GM21528 (cell line): Measurements from ENCODE around the gene ARSB.
"Not testable (repeated sequence)": the region's sequence is repeated elsewhere in the genome, so short reads cannot be mapped to it uniquely, and the experiment has no call there.

ENCODE experiments used
- ATAC-seq: cut with Tn5 transposase; IDR thresholded peaks from one replicate; pipeline ENCODE4 v1.9.1; 2021; ENCODE audit warnings: mild to moderate bottlenecking, moderate library complexity; ENCODE audit not compliant: unreplicated experiment, low FRiP score

Gene ARSB

GRCh38 chr5:78997090-78997489 is 12.0 kb upstream of the ARSB start:
- no peak for ATAC-seq

GRCh38 chr5:78995521-78996007 is 10.5 kb upstream of the ARSB start:
- ATAC-seq, result no peak

GRCh38 chr5:78993165-78993564 is 8.1 kb upstream of the ARSB start:
- ATAC-seq, result no peak

DNA sequence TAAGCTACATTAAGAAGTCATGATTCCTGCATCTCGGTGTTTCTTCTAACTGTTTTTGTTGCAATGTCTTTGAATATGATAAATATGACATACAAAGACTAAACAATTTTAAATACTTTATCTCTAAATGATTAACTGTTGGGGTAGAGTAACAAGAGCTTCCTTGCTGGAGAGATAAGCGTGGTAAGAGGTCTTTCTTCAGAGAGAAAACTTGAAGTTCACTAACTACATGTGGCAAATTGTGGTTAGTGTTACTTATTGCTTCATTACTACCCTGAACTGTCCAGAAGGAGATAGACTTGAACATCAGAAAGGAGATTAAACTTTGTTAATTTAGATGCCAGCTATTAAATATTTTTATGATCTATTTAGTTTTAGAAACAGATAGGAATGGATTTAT is 7.0 kb upstream of the ARSB start:
- ATAC-seq, result no peak

DNA sequence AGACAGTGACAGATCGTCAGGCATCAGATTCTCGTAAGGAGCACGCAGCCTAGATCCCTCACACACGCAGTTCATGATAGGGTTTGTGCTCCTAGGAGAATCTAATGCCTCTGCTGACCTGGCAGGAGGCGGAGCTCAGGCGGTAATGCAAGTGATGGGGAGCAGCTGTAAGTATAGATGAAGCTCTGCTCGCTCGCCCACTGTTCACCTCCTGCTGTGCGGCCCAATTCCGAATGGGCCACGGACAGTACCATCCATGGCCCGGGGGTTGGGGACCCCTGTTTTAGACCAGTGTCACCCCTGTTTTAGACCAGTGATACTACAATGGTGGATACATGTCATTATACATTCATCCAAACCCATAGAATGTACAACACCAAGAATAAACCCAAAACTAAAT is 4.0 kb upstream of the ARSB start:
- no peak for ATAC-seq

DNA sequence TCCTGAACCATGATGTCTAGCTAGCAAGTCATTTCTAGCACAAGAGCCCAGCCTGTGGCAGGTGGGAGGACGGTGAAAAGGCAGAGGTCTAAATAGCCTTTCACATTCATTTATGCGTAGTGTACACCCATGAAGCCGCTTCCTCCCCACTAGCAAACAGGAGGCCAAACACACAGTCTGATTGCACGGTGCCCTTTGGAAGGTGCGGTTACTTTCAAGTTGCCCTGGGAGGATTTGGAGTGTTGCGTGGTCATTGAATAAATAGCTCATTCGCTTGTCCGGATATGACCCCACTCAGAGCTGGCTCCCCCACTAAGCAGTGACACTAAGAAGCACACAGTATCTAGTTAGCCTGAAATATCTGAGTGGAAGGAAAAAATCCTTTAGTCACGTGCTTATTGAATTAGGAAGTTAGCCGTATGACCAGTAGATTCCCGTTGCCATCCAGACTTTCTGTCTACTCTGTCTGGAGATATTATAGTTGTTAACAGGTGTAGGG is 664 bp upstream of the ARSB start:
- ATAC-seq, result peak; percentile 56

GRCh38 chr5:78984439-78985115 is 533 bp downstream of the ARSB start:
- ATAC-seq, result peak; percentile 53

DNA sequence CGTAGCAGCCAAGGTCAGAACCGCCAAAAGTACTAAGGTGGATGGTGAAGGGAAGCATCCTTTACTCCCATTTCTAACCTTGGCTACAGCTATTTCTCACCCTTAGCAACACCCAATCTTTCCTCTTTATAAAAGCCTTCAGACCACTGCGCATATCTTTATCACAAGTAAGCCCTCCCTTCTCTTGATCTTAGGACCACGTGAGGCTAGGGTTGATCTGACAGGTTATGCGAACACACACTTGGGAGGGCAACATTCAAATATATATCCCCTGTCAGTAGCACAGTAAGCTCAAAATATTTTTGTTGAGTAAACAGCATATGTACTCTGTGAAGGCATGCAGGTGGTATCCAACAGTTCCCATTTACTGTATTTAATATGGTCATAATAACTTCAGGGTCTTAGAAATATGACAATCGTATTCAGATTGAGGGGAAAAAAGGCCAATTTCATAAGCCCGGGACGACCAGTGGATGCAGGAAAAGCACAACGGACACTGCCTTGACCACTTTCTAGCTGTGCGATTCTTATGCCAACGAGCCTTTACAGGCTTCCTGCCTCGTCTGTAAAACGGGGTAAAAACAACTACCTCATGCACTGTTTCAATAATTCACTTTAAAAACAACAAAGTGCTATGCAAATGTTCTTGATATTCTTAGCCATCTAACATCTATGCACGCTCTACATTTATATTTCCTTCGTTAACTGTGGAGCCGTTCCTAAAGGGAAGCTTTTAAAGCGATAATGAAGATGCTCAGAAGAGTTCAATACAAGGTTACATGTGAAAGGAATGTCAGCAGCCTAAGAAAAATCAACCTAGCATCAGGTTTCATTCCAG is 1.3 kb downstream of the ARSB start:
- peak; percentile 4 for ATAC-seq

DNA sequence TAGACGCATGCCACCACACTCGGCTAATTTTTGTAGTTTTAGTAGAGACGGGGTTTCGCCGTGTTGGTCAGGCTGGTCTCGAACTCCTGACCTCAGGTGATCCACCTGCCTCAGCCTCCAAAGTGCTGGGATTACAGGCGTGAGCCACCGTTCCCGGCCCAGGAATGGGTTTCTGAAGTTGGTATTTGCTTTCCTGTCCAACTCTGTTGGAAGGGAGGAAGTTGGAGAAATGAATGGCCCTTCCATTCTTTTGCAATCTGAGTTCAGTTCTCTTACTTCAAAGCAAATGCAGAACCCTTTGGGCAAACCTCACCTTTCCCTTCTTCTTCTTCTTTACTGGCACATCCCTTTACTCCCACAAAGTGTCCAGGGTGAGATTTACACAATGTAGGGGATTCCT is 1.9 kb downstream of the ARSB start:
- ATAC-seq, result not testable (repeated sequence)

- ATAC-seq, result no peak
Observed at GRCh38 chr5:78979909-78980308, 5.2 kb downstream of the ARSB start.

DNA sequence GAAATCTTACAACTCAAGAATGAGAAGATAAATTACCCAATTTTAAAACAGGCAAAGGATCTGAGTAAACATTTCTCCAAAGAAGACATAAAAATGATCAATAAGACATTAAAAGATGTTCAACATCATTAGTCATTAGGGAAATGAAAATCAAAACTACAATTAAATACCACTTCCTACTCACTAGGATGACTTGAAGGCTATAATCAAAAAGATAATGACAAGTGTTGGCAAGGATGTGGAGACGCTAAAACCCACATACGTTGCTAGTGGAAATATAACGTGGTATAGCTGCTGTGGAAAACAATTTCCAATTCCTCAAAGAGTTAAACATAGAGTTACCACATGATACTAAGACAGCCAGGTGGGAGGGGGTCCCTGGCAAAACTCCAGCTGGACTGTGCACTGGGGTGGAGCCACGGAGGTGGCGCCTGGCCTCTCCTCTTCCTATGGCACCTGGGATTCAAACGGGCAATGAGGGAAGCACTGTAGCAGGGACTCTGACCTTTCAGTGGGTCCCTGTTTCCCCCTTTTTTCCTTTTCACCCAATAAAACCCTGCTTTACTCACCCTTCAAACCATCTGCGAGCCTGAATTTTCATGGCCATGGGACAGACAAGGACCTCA is 5.9 kb downstream of the ARSB start:
- no peak for ATAC-seq

DNA sequence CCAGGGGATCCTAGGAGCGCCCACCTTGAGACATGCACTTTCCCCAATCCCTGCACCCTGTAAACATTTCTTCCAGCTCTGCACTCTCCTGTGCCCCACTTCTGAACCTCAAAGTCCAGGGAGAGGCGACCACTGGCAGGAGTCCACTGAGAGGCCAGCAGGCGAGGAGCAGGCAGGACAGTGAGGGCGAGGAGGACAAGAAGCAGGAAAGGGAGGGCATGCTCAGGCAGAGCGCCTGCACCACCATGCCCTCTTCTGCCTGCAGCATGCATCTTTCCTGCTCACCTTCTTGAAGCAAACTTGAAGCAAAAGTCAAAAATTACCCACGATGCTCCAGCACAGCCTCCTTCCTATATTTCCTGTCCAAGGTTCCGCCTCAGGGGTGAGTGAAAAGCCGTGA is 10.1 kb downstream of the ARSB start:
- ATAC-seq, result no peak

- ATAC-seq, result no peak
Observed at GRCh38 chr5:78974601-78975000, 10.5 kb downstream of the ARSB start.

GRCh38 chr5:78974011-78974410 is 11.1 kb downstream of the ARSB start:
- no peak for ATAC-seq

GRCh38 chr5:78972654-78973428 is 12.3 kb downstream of the ARSB start:
- ATAC-seq, result no peak

DNA sequence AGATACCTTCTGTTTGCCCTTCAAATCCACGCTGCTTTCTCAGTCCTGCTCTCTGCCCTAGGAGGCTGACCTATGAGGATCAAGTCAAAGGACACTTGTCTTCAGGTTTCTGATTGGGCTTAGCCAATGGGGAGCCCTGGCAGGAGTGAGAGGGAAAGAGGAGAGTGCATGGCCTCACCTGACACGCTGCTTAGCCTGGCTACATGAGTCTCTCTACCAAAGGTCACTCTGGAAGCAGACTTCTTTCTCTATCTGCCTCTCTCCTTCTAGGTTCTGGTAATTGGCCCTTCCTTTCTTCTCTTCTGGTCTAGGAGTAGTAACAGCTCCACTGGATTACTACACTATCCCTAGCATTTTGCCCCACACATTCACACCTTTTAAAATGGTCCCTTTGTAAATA is 13.1 kb downstream of the ARSB start:
- no peak for ATAC-seq

DNA sequence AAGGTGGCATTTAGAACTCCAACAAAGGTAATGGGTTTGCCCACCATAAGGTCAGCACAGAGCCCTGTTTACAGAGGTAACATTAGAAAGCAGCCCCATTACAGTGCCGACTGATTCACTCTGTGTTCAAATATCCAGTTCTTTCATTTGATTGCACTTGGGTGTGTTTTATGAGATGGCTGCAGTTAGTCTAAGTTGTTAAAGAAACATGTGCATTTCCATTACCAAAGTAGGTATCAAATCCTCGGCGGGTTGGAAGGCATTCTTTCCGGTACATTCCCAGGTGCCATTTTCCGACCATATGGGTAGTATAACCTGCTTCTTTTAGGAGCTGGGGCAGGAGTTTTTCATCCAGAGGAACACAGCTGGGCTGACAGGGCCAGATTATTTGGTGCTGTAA is 16.3 kb downstream of the ARSB start:
- no peak for ATAC-seq

DNA sequence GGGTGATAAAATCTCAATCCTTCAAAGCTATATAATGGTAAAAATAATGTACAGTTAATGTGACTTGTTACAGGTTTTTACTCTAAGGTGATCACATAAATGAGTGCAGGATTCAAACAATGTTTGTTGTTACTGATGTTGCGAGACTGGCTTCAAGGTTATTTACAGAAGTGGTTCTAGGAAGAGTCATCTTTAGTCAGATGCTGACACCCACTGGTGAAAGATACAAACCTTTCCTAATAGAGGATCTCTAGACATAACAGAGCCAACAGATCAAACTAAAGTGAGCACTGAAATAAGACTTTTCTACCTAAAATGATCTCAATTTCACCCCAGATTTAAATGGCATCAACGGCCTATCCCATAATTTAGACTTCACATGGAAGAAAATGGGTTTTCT is 20.2 kb downstream of the ARSB start:
- no peak for ATAC-seq

GRCh38 chr5:78961743-78962142 is 23.4 kb downstream of the ARSB start:
- ATAC-seq, result no peak

- ATAC-seq, result no peak
Observed at GRCh38 chr5:78959767-78960166, 25.3 kb downstream of the ARSB start.
